Lower leg skin (tissue), 3 donors: ENCODE results near the gene UBA1.

Source experiments
- POLR2A ChIP-seq, 2 donors: fragments of 450-650 bp; IDR thresholded peaks; one replicate each; pipeline ENCODE4 v1.6.1; 2016 to 2017; ENCODE audit warnings: antibody characterized with exemption in 2 of 2, mild to moderate bottlenecking in 1 of 2, moderate library complexity in 1 of 2
- TF ChIP-seq, protein P1 (sequence below), 3 donors: fragments of 450-650 bp; IDR thresholded peaks; one replicate each; pipeline ENCODE4 v1.5.1; 2016; ENCODE audit warnings: antibody characterized with exemption in 3 of 3, mild to moderate bottlenecking in 3 of 3, moderate library complexity in 2 of 3

DNA sequence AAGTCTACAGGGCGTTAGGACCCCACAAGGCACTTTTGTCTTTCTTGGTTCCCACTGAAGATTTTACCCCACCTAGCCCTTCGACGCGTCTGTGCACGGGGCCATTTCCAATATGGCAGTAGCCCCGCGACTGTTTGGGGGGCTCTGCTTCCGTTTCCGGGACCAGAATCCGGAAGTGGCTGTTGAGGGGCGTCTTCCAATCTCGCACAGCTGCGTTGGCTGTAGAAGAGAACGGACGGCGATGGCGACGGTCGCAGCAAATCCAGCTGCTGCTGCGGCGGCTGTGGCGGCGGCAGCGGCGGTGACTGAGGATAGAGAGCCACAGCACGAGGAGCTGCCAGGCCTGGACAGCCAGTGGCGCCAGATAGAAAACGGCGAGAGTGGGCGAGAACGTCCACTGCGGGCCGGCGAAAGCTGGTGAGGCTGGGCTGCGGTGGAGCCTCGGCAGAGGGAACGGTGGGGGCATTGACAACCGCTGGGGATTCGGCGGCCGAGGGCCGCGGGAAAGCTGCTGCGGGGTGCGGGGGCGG, 39.2 kb downstream of the UBA1 start, which contains the start of gene USP11:
- TF ChIP-seq, protein P1, sequence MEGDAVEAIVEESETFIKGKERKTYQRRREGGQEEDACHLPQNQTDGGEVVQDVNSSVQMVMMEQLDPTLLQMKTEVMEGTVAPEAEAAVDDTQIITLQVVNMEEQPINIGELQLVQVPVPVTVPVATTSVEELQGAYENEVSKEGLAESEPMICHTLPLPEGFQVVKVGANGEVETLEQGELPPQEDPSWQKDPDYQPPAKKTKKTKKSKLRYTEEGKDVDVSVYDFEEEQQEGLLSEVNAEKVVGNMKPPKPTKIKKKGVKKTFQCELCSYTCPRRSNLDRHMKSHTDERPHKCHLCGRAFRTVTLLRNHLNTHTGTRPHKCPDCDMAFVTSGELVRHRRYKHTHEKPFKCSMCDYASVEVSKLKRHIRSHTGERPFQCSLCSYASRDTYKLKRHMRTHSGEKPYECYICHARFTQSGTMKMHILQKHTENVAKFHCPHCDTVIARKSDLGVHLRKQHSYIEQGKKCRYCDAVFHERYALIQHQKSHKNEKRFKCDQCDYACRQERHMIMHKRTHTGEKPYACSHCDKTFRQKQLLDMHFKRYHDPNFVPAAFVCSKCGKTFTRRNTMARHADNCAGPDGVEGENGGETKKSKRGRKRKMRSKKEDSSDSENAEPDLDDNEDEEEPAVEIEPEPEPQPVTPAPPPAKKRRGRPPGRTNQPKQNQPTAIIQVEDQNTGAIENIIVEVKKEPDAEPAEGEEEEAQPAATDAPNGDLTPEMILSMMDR (IDR thresholded peaks at IDR 0.05): no peak
- TF ChIP-seq POLR2A (IDR thresholded peaks at IDR 0.05): peak in 1 of 2 donors; percentile 28
